DND-41 (cell line): Measurements from ENCODE around the gene GPR17.

Source experiments
- CTCF ChIP-seq: IDR thresholded peaks from 2 replicates; pipeline ENCODE4 v1.5.1; 2012; ENCODE audit warnings: borderline replicate concordance, low read length, moderate library complexity, mild to moderate bottlenecking; ENCODE audit not compliant: poor library complexity, severe bottlenecking; ENCODE audit errors: extremely low read depth
- EZH2 ChIP-seq: IDR thresholded peaks from 3 replicates; pipeline ENCODE4 v1.6.1; 2012; ENCODE audit warnings: borderline replicate concordance, low read depth, mild to moderate bottlenecking, moderate library complexity, low read length, inconsistent platforms; ENCODE audit not compliant: severe bottlenecking

DNA sequence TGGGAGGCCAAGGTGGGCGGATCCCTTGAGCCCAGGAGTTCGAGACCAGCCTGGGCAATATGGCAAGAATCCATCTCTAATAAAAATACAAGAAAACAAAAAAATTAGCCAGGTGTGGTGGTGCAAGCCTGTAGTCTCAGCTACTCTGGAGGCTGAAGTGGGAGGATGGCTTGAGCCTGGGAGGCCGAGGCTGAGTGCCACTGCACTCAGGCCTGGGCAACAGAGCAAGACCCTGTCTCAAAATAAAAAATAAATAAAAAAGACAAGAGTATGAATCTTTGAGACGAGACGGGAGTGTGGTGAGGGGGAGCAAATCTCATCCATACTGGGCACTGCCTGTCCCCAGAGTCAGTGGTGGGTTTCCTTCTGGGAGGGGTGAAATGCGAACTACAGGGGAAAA, 12.2 kb downstream of the GPR17 start:
- TF ChIP-seq CTCF (no peak), EZH2 (no peak)
